ENCODE measurements around the gene FAM193A. TPM values are rescaled to one million over a fixed set of nuclear protein-coding genes. Genes with fewer than 3 reads are reported as not detected.

FAM193A gene
- total RNA-seq, 1 donor from 2014 or later: 30.9 TPM

DNA sequence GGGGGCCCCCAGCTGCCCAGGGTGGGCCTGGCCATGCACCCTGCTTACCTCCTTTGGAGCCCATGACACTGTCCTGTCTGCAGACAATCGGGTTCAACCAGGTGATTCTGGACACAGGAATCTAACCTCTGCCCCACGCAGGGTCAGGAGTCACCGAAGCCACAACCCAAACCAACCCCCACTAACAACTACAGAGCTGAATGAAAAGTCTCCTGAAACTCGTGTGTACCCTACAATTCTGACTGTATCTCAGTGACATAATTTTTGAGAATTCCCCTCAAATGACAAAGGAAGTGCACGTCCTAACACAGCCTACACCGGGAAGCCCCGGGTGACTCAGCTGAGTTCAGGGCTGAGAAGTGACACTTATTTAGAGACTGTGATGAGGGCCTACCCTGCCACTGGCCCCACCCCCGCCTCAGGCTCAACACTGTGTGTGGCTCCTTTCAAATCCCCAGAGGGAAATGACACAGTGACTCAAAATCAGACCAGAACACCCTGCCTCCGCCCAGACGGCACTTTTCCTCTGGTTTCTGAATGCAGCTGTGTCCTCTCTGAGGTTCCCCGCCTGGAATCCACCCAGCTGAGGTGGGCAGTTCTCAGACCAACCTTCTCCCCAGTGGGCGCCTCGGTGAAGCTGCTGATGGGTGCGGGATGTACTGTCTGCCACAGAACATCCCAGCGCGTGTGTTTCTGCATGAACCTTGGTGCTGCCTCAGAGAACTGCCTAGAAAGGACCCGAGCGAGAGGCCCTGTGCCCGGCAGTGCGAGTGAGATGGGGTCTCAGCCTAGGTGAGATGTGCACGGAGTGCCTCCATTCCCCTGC, 209.7 kb downstream of the FAM193A start:
- TF ChIP-seq, protein P1, sequence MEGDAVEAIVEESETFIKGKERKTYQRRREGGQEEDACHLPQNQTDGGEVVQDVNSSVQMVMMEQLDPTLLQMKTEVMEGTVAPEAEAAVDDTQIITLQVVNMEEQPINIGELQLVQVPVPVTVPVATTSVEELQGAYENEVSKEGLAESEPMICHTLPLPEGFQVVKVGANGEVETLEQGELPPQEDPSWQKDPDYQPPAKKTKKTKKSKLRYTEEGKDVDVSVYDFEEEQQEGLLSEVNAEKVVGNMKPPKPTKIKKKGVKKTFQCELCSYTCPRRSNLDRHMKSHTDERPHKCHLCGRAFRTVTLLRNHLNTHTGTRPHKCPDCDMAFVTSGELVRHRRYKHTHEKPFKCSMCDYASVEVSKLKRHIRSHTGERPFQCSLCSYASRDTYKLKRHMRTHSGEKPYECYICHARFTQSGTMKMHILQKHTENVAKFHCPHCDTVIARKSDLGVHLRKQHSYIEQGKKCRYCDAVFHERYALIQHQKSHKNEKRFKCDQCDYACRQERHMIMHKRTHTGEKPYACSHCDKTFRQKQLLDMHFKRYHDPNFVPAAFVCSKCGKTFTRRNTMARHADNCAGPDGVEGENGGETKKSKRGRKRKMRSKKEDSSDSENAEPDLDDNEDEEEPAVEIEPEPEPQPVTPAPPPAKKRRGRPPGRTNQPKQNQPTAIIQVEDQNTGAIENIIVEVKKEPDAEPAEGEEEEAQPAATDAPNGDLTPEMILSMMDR (IDR thresholded peaks at IDR 0.05): no peak
- Histone ChIP-seq H3K36me3 (peaks cover 50 to 58% of the 10 kb centered on the region in 2 donors), H3K4me1 (no peaks in the 10 kb centered on the region), H3K4me3 (no peak overlapping the region), H3K27me3 (no peaks in the 10 kb centered on the region), H3K27ac (peak overlapping the region; percentile 55 to 65), H3K9me3 (no peaks in the 10 kb centered on the region)
- DNase-seq (ENCODE audit: low spot score in 2 of 2): peak; percentile 58 to 81
- intact Hi-C loops (cut with DNase I): no loop called here

DNA sequence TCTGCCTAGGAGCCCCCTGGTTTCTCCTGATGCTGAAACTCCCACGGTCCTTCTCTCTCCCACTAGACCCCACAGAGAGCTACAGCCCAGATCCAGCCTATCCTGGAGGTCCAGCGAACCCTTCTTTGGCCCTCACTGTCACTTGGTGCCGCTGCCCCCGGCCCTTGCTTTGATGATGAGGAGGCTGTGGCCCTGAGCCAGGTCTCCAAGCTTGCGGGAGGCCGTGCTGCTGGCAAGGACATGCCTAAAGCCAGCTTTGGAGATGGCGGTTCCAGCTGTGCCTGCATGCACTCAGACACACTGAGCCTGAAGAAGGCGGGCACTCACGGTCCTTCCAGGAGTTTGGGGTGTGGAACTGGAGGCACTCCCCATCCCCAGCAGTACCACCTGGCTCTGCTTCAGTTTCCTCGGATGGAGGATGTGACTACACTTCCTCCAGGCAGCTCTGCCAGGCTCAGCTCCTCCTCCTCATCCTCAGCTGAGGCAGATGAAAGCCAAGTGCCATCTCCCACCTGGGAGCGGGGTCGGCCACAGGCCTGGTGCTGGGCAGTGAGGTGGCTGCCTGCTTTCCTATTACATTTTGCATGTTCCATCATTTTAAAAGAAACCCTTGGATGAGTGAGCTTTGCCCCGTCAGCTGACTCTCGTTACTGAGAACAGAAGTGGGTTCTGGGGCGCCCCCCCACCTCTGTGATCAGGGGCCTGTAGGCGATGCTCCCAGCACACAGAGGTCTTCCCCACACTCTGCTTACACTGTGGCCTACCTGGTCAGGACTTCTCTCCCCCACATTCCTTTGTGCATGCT, 210.6 kb downstream of the FAM193A start:
- Histone ChIP-seq H3K27ac (peak overlapping the region; percentile 33 to 65), H3K4me3 (no peak overlapping the region), H3K9me3 (no peaks in the 10 kb centered on the region), H3K27me3 (no peaks in the 10 kb centered on the region), H3K4me1 (no peaks in the 10 kb centered on the region), H3K36me3 (peaks cover 50 to 58% of the 10 kb centered on the region in 2 donors)
- intact Hi-C loops (cut with DNase I): no loop called here
- TF ChIP-seq, protein P1 (IDR thresholded peaks at IDR 0.05): no peak
- no peak for DNase-seq (ENCODE audit: low spot score in 2 of 2)

DNA sequence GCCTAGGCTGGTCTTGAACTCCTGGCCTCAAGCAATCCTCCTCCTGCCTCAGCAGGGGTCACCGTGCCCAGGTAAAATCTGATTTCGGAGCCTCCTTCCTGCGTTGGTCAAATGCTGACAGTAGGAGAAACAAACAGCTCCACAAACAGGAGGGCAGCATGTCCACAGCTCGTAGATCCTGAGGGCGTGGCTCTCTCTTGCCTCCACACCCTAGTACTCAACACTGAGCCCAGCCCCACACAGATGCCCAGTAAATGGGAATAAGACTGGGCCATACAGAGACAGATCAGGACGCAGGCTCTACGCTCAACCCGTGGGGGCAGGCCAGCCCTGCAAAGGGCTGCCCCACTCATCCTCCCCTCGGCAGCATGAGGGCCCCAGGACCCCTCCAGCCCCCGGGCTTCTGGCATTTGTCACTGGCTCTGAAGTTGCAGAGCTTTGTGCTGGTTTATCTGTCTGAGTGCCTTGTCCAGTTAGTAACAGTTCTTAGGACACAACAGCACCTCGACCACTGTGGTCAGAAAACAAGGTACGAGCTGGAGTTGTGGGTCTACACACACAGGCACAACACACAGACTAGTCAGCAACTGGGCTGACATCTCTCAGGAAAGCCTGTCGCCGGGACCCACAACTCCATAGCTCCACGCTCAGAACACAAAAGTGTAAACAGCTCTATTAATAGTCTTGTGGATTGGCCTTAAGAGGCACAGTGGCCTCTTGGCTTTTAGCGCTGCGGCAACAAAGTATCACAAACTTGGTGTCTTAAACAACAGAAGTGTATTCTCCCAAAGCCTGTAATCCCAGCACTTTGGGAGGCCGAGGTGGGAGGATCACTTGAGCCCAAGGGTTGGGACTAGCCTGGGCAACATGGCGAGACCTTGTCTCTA, 214.5 kb downstream of the FAM193A start:
- no peak for DNase-seq (ENCODE audit: low spot score in 2 of 2)
- Histone ChIP-seq H3K4me1 (peaks cover 4 to 7% of the 10 kb centered on the region in 2 donors), H3K9me3 (no peaks in the 10 kb centered on the region), H3K4me3 (no peak overlapping the region), H3K27ac (no peak overlapping the region), H3K27me3 (no peaks in the 10 kb centered on the region), H3K36me3 (peaks cover 16 to 20% of the 10 kb centered on the region in 2 donors)
- TF ChIP-seq, protein P1 (IDR thresholded peaks at IDR 0.05): no peak
- intact Hi-C loops (cut with DNase I): loop anchor here (10.0 kb wide), 1 partner anchor 486 kb away; the partner anchor contains the start of gene MXD4

DNA sequence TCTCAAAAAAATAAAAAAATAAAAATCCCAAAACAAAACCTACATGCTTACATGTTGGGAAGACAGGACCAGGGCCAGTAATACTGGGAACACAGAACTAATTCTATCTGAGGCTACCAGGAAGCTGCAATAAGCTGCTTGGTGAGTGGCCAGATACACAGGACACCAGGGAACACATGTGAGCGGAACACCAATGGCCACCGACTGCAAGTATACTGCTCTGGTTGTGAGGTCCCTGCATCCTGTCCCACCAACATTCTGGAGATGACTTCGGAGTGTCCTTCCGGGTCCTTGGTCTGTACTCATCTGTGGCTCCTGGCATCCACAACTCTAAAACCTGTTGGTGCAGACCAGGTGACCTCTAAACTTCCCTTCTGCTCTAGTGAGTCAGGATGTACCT, 217.0 kb downstream of the FAM193A start:
- no peak for DNase-seq (ENCODE audit: low spot score in 2 of 2)
- H3K27ac ChIP-seq: no peak overlapping the region
- TF ChIP-seq, protein P1 (IDR thresholded peaks at IDR 0.05): no peak
- no peaks in the 10 kb centered on the region for H3K27me3 ChIP-seq
- H3K4me1 ChIP-seq: peaks cover 4 to 10% of the 10 kb centered on the region in 2 donors
- no peaks in the 10 kb centered on the region for H3K36me3 ChIP-seq
- intact Hi-C loops (cut with DNase I): loop anchor here (10.0 kb wide), 1 partner anchor 489 kb away; the partner anchor contains the start of gene MXD4
- H3K4me3 ChIP-seq: no peak overlapping the region
- H3K9me3 ChIP-seq: no peaks in the 10 kb centered on the region
